DND-41 (cell line): ENCODE data around the gene HS3ST5.

Experiments
- CTCF ChIP-seq: IDR thresholded peaks from 2 replicates; pipeline ENCODE4 v1.5.1; 2012; ENCODE audit warnings: borderline replicate concordance, low read length, moderate library complexity, mild to moderate bottlenecking; ENCODE audit not compliant: poor library complexity, severe bottlenecking; ENCODE audit errors: extremely low read depth
- EZH2 ChIP-seq: IDR thresholded peaks from 3 replicates; pipeline ENCODE4 v1.6.1; 2012; ENCODE audit warnings: borderline replicate concordance, low read depth, mild to moderate bottlenecking, moderate library complexity, low read length, inconsistent platforms; ENCODE audit not compliant: severe bottlenecking

GRCh38 chr6:114142258-114142657, 200.6 kb downstream of the HS3ST5 start:
- TF ChIP-seq CTCF (no peak), EZH2 (no peak)
